ENCODE measurements around the gene SPTBN1.

The SPTBN1 gene

DNA sequence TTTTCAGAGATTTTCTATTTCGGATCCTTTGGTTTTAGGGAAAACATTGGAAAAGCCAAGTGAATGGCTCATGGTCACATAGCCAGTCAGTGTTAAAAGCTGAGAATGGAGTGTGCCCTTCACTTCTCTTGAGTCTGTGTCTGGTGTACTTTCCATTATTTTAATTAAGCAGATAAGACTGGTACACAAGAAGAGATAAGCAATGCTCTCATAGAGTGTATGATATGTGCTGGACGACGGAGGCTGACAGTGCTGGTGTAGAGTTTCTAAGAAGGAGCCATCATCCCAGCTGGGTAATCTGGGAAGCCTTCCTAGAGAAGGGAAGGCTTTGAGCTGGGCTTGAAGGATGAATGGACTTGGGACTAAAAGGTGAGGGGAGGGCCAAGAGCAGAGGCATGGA, 93.3 kb downstream of the SPTBN1 start:
- no peaks in the 10 kb centered on the region for H3K36me3 ChIP-seq (ENCODE audit: insufficient read depth, low read length)
- no peaks in the 10 kb centered on the region for H3K79me2 ChIP-seq (ENCODE audit: insufficient read depth, low read length)
- H2AFZ ChIP-seq (ENCODE audit: low read length): no peak overlapping the region
- TF ChIP-seq, protein P1, sequence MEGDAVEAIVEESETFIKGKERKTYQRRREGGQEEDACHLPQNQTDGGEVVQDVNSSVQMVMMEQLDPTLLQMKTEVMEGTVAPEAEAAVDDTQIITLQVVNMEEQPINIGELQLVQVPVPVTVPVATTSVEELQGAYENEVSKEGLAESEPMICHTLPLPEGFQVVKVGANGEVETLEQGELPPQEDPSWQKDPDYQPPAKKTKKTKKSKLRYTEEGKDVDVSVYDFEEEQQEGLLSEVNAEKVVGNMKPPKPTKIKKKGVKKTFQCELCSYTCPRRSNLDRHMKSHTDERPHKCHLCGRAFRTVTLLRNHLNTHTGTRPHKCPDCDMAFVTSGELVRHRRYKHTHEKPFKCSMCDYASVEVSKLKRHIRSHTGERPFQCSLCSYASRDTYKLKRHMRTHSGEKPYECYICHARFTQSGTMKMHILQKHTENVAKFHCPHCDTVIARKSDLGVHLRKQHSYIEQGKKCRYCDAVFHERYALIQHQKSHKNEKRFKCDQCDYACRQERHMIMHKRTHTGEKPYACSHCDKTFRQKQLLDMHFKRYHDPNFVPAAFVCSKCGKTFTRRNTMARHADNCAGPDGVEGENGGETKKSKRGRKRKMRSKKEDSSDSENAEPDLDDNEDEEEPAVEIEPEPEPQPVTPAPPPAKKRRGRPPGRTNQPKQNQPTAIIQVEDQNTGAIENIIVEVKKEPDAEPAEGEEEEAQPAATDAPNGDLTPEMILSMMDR (IDR thresholded peaks at IDR 0.05; ENCODE audit: low read length): no peak
- no peak for TF ChIP-seq EZH2 (IDR thresholded peaks at IDR 0.05; ENCODE audit: borderline replicate concordance, low read length)
- H3K4me3 ChIP-seq (ENCODE audit: low read depth, low read length, poor library complexity, severe bottlenecking): no peak overlapping the region
- H3K4me1 ChIP-seq (ENCODE audit: insufficient read depth, low read length, severe bottlenecking): peaks cover 17% of the 10 kb centered on the region
- no peaks in the 10 kb centered on the region for H3F3A ChIP-seq (ENCODE audit: insufficient read depth, low read length)
- H3K27ac ChIP-seq (ENCODE audit: low read depth, low read length, poor library complexity, severe bottlenecking): no peak overlapping the region
- H4K20me1 ChIP-seq (ENCODE audit: insufficient read depth, low read length): no peaks in the 10 kb centered on the region
- no peaks in the 10 kb centered on the region for H3K27me3 ChIP-seq (ENCODE audit: insufficient read depth, low read length)
- no peaks in the 10 kb centered on the region for H3K9me3 ChIP-seq (ENCODE audit: low read length)
- no peak overlapping the region for H3K4me2 ChIP-seq (ENCODE audit: low read length)
- no peak overlapping the region for H3K9ac ChIP-seq (ENCODE audit: low read length)
- no peaks in the 10 kb centered on the region for H3K9me2 ChIP-seq (ENCODE audit: low read depth, low read length)

DNA sequence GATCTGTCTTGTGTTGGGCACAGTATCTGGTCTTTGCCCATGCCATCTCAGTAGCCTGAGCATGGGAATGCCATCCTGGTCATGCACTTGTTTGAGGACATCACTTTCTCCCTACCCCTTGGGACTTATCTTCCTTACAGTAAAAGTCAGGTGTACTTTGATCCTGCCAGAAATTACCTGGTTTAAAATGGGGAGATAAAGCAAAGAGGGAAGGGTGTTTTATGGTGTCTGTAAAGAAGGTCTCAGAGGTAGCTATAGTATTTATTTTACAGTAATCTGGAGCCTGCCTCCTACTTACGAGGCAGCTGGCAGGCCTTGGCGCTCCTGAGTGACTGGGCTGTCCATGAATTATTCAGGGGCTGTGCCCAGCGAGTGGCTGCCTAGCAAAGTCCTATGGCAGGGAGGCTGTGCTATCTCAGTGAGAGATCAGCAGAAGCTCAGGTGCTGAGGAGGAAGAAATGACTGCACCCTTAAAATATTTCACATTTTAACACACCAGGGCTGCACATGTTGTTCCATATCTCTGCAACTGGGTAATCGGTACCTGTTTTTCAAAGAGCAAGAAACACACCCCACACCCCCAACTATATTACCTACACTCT, 93.9 kb downstream of the SPTBN1 start:
- H3K9me2 ChIP-seq (ENCODE audit: low read depth, low read length): no peaks in the 10 kb centered on the region
- H3K36me3 ChIP-seq (ENCODE audit: insufficient read depth, low read length): no peaks in the 10 kb centered on the region
- no peaks in the 10 kb centered on the region for H3K9me3 ChIP-seq (ENCODE audit: low read length)
- no peaks in the 10 kb centered on the region for H4K20me1 ChIP-seq (ENCODE audit: insufficient read depth, low read length)
- H3F3A ChIP-seq (ENCODE audit: insufficient read depth, low read length): no peaks in the 10 kb centered on the region
- peaks cover 17% of the 10 kb centered on the region for H3K4me1 ChIP-seq (ENCODE audit: insufficient read depth, low read length, severe bottlenecking)
- H3K79me2 ChIP-seq (ENCODE audit: insufficient read depth, low read length): no peaks in the 10 kb centered on the region
- H3K27ac ChIP-seq (ENCODE audit: low read depth, low read length, poor library complexity, severe bottlenecking): no peak overlapping the region
- H3K4me2 ChIP-seq (ENCODE audit: low read length): no peak overlapping the region
- no peak overlapping the region for H3K4me3 ChIP-seq (ENCODE audit: low read depth, low read length, poor library complexity, severe bottlenecking)
- no peak overlapping the region for H3K9ac ChIP-seq (ENCODE audit: low read length)
- TF ChIP-seq, protein P1 (IDR thresholded peaks at IDR 0.05; ENCODE audit: low read length): no peak
- TF ChIP-seq EZH2 (IDR thresholded peaks at IDR 0.05; ENCODE audit: borderline replicate concordance, low read length): no peak
- H3K27me3 ChIP-seq (ENCODE audit: insufficient read depth, low read length): no peaks in the 10 kb centered on the region
- H2AFZ ChIP-seq (ENCODE audit: low read length): no peak overlapping the region

DNA sequence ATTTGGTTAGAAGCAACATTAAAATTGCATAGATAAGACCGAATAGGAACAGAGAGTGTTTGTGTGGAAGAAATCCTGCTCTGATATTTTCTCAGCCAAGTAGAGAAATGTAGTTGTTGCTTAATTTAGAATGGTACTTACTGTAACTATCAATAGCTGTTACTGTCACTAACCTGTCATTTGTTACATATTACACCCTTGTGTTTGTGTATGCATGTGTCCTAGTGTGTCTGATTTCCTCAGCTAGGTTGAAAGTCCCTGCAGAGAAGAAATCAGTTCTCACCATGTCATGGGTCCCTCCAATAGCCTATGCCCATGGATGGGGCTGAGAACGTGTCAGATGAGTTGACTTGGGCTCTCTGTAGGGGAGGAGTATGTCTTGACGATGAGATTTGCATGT, 94.4 kb downstream of the SPTBN1 start:
- no peaks in the 10 kb centered on the region for H4K20me1 ChIP-seq (ENCODE audit: insufficient read depth, low read length)
- no peaks in the 10 kb centered on the region for H3K9me2 ChIP-seq (ENCODE audit: low read depth, low read length)
- no peaks in the 10 kb centered on the region for H3K9me3 ChIP-seq (ENCODE audit: low read length)
- no peaks in the 10 kb centered on the region for H3K79me2 ChIP-seq (ENCODE audit: insufficient read depth, low read length)
- H3K4me3 ChIP-seq (ENCODE audit: low read depth, low read length, poor library complexity, severe bottlenecking): no peak overlapping the region
- H3F3A ChIP-seq (ENCODE audit: insufficient read depth, low read length): no peaks in the 10 kb centered on the region
- H3K36me3 ChIP-seq (ENCODE audit: insufficient read depth, low read length): no peaks in the 10 kb centered on the region
- H3K27ac ChIP-seq (ENCODE audit: low read depth, low read length, poor library complexity, severe bottlenecking): no peak overlapping the region
- no peak overlapping the region for H3K4me2 ChIP-seq (ENCODE audit: low read length)
- no peaks in the 10 kb centered on the region for H3K27me3 ChIP-seq (ENCODE audit: insufficient read depth, low read length)
- no peak overlapping the region for H3K9ac ChIP-seq (ENCODE audit: low read length)
- TF ChIP-seq, protein P1 (IDR thresholded peaks at IDR 0.05; ENCODE audit: low read length): no peak
- no peak for TF ChIP-seq EZH2 (IDR thresholded peaks at IDR 0.05; ENCODE audit: borderline replicate concordance, low read length)
- H3K4me1 ChIP-seq (ENCODE audit: insufficient read depth, low read length, severe bottlenecking): peaks cover 17% of the 10 kb centered on the region
- H2AFZ ChIP-seq (ENCODE audit: low read length): no peak overlapping the region

All from OCI-LY1 (cell line).